ENCODE data around the gene HRAS. TPM values are rescaled to one million over a fixed set of nuclear protein-coding genes. Genes with fewer than 3 reads are reported as not detected.

HRAS gene
- total and polyA plus RNA-seq, 2 of the 8 experiments (the other 6 are each of a cell fraction or from before 2014, with no cell fraction given) = 44.3 to 54.7 TPM

GRCh38 chr11:553988-554340 lies 18.6 kb upstream of the HRAS start:
- Histone ChIP-seq H2BK20ac (ENCODE audit: low read length) (no peak overlapping the region), H3K4ac (replicated peaks; ENCODE audit: insufficient read length, low read depth, low read length) (no peak overlapping the region), H3K9ac (replicated peaks in 1 of 4; ENCODE audit: extremely low read depth in 1 of 4, low read depth in 3 of 4, low read length in 3 of 4) (no peak overlapping the region), H3K27me3 (replicated peaks in 1 of 4; ENCODE audit: control insufficient read depth in 3 of 4, extremely low read depth in 1 of 4, insufficient read depth in 3 of 4, low read length in 3 of 4) (peaks cover 13 to 29% (median 26%) of the 10 kb centered on the region in 4 experiments), H3K14ac (ENCODE audit: insufficient read length) (no peak overlapping the region), H3K9me3 (ENCODE audit: insufficient read depth in 2 of 2, low read depth in 1 of 2, low read length in 1 of 2) (no peaks in the 10 kb centered on the region), H3K56ac (replicated peaks; ENCODE audit: insufficient read length, low read depth, low read length) (no peak overlapping the region), H2AK5ac (ENCODE audit: low read depth, low read length) (no peak overlapping the region), H2AFZ (ENCODE audit: low read length) (no peak overlapping the region), H4K5ac (ENCODE audit: insufficient read length, low read depth, low read length) (no peak overlapping the region), H3K23me2 (ENCODE audit: low read depth, low read length) (peaks cover 8% of the 10 kb centered on the region; the same call in 1 of the 2 replicates), H3K36me3 (ENCODE audit: control insufficient read depth in 2 of 4, insufficient read depth in 4 of 4, low read length in 3 of 4) (no peaks in the 10 kb centered on the region), H3K4me1 (replicated peaks in 1 of 4; ENCODE audit: control insufficient read depth in 3 of 4, insufficient read depth in 4 of 4, low read length in 3 of 4) (peaks cover 0 to 21% (median 5%) of the 10 kb centered on the region in 4 experiments; a peak in 4 of 7 replicates), H3K27ac (ENCODE audit: low read depth, low read length) (no peak overlapping the region), H3K79me1 (ENCODE audit: low read depth, low read length) (no peaks in the 10 kb centered on the region), H3K4me3 (ENCODE audit: extremely low read depth in 1 of 4, insufficient read depth in 2 of 4, low read depth in 3 of 4, low read length in 4 of 4) (no peak overlapping the region), H4K8ac (ENCODE audit: extremely low read depth, insufficient read depth, low read length) (no peak overlapping the region), H3K4me2 (ENCODE audit: insufficient read depth in 1 of 2, low read depth in 2 of 2, low read length in 2 of 2) (0 out of 4 replicates have a peak overlapping the region, but pooled peaks of 1 of the 2 experiments have one; percentile 66), H4K20me1 (replicated peaks in 1 of 2; ENCODE audit: control insufficient read depth in 1 of 2, insufficient read depth in 2 of 2, low read length in 2 of 2) (no peaks in the 10 kb centered on the region), H2BK5ac (ENCODE audit: low read depth, low read length) (no peak overlapping the region), H2BK15ac (ENCODE audit: low read length) (0 out of 2 replicates have a peak overlapping the region, but pooled peaks have one; percentile 61), H2BK12ac (ENCODE audit: low read depth, low read length) (no peak overlapping the region), H3K23ac (ENCODE audit: insufficient read length) (no peak overlapping the region), H4K91ac (replicated peaks; ENCODE audit: insufficient read length, low read length) (no peak overlapping the region), H2BK120ac (replicated peaks; ENCODE audit: low read depth, low read length) (no peak overlapping the region), H3K79me2 (ENCODE audit: control insufficient read depth in 1 of 2, insufficient read depth in 2 of 2, low read length in 2 of 2) (no peaks in the 10 kb centered on the region), H3K18ac (ENCODE audit: extremely low read depth, low read length) (no peak overlapping the region)
- ChIA-PET CTCF (ENCODE audit: partially characterized antibody) (interaction anchor here (1.2 to 3.8 kb wide), 9 partner anchors 10 to 200 kb away, joined by 3 to 21 read pairs (median 5); no protein-coding TSS in a partner anchor), POLR2A (ENCODE audit: partially characterized antibody) (interaction anchor here (0.6 to 1.7 kb wide), 8 partner anchors 9 to 276 kb away, joined by 3 to 4 read pairs (median 3); no protein-coding TSS in a partner anchor)
- DNase-seq (ENCODE audit: low read depth in 1 of 2, low spot score in 2 of 2) (no peak), FAIRE-seq (no peak)
- TF ChIP-seq BCL11A (IDR thresholded peaks at IDR 0.05; ENCODE audit: low read depth in 2 of 2, low read length in 2 of 2) (no peak), HDAC2 (IDR thresholded peaks at IDR 0.05; ENCODE audit: borderline replicate concordance in 1 of 2, low read depth in 2 of 2, low read length in 2 of 2) (no peak), GTF2F1 (IDR thresholded peaks at IDR 0.05; ENCODE audit: borderline replicate concordance, low read depth, low read length) (no peak), MAFK (IDR thresholded peaks at IDR 0.05; ENCODE audit: low read depth, low read length) (no peak), TEAD4 (IDR thresholded peaks at IDR 0.05; ENCODE audit: low read depth, low read length) (no peak), CHD2 (IDR thresholded peaks at IDR 0.05; ENCODE audit: low read length) (no peak), HDAC6 (IDR thresholded peaks at IDR 0.05; ENCODE audit: low read depth, low read length) (no peak)
- WGBS, 2 experiments (ENCODE audit: extremely low coverage in 1 of 2, insufficient coverage in 1 of 2, insufficient read length in 1 of 2, insufficient replicate concordance in 2 of 2, low coverage in 1 of 2, low lambda C conversion rate in 2 of 2, missing lambda C conversion rate in 1 of 2) = 91% methylated on average over 8 of the region's 11 CpGs; no CpG with 5 or more reads in 1 of the 2 experiments

Measured in H1 (cell line).